WTC11 (cell line): ENCODE data around the gene CTAGE6. TPM values are rescaled to one million over a fixed set of nuclear protein-coding genes. Genes with fewer than 3 reads are reported as not detected.
"Not testable (repeated sequence)": the region's sequence is repeated elsewhere in the genome, so short reads cannot be mapped to it uniquely, and the experiment has no call there.

ENCODE experiments used
- ATAC-seq: fragments of 200-7000 bp; cut with Tn5 transposase; 2 replicates; pipeline ENCODE4 v1.10.0; 2021; ENCODE audit warnings: mild to moderate bottlenecking, moderate library complexity
- CTCF ChIA-PET: fragments of 300-600 bp; sonication (Branson Sonifier 250); formaldehyde crosslinking; loops from one replicate; lab custom pipeline; 2021; ENCODE audit warnings: antibody characterized with exemption; lab: Charles Lee
- POLR2A ChIA-PET: fragments of 350-600 bp; sonication (Branson Sonifier 250); formaldehyde crosslinking; loops from one replicate; lab custom pipeline; 2021; ENCODE audit warnings: antibody characterized with exemption; lab: Charles Lee
- DNase-seq: peaks from one replicate; pipeline ENCODE4 v3.0.0; 2021; ENCODE audit warnings: low spot score
- H3K27ac Mint-ChIP-seq: 2 replicates; pipeline ENCODE4 v1.8.0; 2021; ENCODE audit warnings: mixed read lengths
- H3K27me3 Mint-ChIP-seq: 2 replicates; pipeline ENCODE4 v1.8.0; 2021; ENCODE audit warnings: low read depth, mild to moderate bottlenecking, moderate library complexity, mixed read lengths
- H3K36me3 Mint-ChIP-seq: 2 replicates; pipeline ENCODE4 v1.8.0; 2021; ENCODE audit warnings: mixed read lengths
- H3K4me1 Mint-ChIP-seq: 2 replicates; pipeline ENCODE4 v1.8.0; 2022; ENCODE audit warnings: mixed read lengths
- H3K4me3 Mint-ChIP-seq: 2 replicates; pipeline ENCODE4 v1.8.0; 2021; ENCODE audit warnings: mild to moderate bottlenecking, moderate library complexity, mixed read lengths
- H3K9me3 Mint-ChIP-seq: 2 replicates; pipeline ENCODE4 v1.8.0; 2021; ENCODE audit warnings: mixed read lengths
- total RNA-seq: library from RNA; stranded (reverse); gene quantifications from 3 replicates; pipeline ENCODE4 v1.2.3, GENCODE V29; 2021

Gene CTAGE6
- total RNA-seq, 1 experiment from 2014 or later = not detected

- POLR2A ChIA-PET, H3K27me3 Mint-ChIP-seq, H3K4me1 Mint-ChIP-seq, H3K9me3 Mint-ChIP-seq, H3K36me3 Mint-ChIP-seq, H3K27ac Mint-ChIP-seq, H3K4me3 Mint-ChIP-seq, DNase-seq: not testable (repeated sequence)
- ATAC-seq = peak; percentile 97
- CTCF ChIA-PET = interaction anchor here (1.5 kb wide), 1 partner anchor 9 kb away, joined by 10 read pairs; no protein-coding TSS in a partner anchor
Observed at GRCh38 chr7:143727561-143727960, 29.9 kb downstream of the CTAGE6 start.

DNA sequence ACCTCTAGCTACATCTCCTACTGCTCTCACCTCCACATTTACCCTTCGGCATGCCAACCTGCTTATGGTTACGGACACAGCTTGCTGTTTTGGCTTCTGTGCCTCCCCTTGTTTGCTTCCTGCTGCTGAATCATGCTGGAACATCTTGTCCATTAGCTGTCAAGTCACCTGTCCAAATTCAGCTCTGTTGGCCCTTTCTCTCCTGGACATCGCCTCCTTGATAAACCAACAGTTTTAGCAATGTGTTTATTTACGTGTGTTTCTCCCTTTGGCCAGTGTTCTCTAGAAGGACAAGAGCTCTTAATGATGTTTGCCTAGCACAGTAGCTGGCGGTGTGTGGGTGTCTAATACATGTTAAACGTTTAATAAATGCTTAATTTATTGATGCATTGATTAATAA, 31.4 kb downstream of the CTAGE6 start:
- H3K36me3 Mint-ChIP-seq, POLR2A ChIA-PET, CTCF ChIA-PET, H3K27me3 Mint-ChIP-seq, H3K9me3 Mint-ChIP-seq, DNase-seq, H3K4me1 Mint-ChIP-seq, H3K4me3 Mint-ChIP-seq, ATAC-seq, H3K27ac Mint-ChIP-seq: not testable (repeated sequence)

- DNase-seq, H3K27ac Mint-ChIP-seq, H3K9me3 Mint-ChIP-seq, H3K27me3 Mint-ChIP-seq, CTCF ChIA-PET, POLR2A ChIA-PET, H3K4me3 Mint-ChIP-seq, H3K4me1 Mint-ChIP-seq, H3K36me3 Mint-ChIP-seq: not testable (repeated sequence)
- ATAC-seq = peak; percentile 73
Observed at GRCh38 chr7:143720335-143720734, 37.2 kb downstream of the CTAGE6 start.

DNA sequence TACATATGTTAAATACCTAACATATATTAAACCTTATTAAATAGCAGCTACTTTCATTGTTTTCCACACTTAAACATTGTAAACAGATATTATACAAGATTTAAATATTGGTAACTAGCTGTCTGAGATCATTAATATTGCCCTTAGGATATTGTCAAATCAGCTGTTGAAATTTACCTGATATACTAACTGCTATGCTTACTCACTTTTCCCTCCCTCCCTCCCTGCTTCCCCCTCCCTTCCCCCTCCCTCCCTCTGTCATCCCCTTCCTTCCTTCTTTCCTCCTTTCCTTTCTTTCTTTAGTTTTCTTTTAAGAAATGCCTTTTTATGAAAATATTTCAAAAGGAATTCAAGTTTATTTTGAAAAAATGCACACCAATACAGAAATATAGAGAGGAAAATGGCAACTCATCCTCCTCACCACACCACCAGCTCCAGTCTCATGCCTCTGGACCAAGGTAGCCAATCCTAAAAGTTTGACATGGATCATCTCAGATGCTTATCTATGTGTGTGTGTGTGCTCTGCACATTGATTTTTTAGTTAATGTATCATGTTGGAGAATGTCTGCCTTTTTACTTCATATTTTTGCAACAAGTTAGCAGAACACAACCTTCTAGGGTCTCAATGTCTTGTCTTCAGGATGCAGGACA, 41.8 kb downstream of the CTAGE6 start:
- CTCF ChIA-PET, H3K27ac Mint-ChIP-seq, H3K27me3 Mint-ChIP-seq, DNase-seq, POLR2A ChIA-PET, H3K36me3 Mint-ChIP-seq, ATAC-seq, H3K9me3 Mint-ChIP-seq, H3K4me3 Mint-ChIP-seq, H3K4me1 Mint-ChIP-seq: not testable (repeated sequence)

- H3K27ac Mint-ChIP-seq, H3K9me3 Mint-ChIP-seq, H3K4me3 Mint-ChIP-seq, H3K27me3 Mint-ChIP-seq, POLR2A ChIA-PET, ATAC-seq, DNase-seq, H3K36me3 Mint-ChIP-seq, CTCF ChIA-PET, H3K4me1 Mint-ChIP-seq: not testable (repeated sequence)
Observed at GRCh38 chr7:143714581-143715454, 42.7 kb downstream of the CTAGE6 start.

GRCh38 chr7:143712381-143712780, 45.1 kb downstream of the CTAGE6 start:
- CTCF ChIA-PET, H3K4me1 Mint-ChIP-seq: not testable (repeated sequence)

GRCh38 chr7:143711727-143712324, 45.7 kb downstream of the CTAGE6 start:
- H3K4me3 Mint-ChIP-seq, H3K9me3 Mint-ChIP-seq, POLR2A ChIA-PET, H3K27me3 Mint-ChIP-seq, H3K4me1 Mint-ChIP-seq, H3K36me3 Mint-ChIP-seq, CTCF ChIA-PET, ATAC-seq, H3K27ac Mint-ChIP-seq, DNase-seq: not testable (repeated sequence)

More at GRCh38 chr7:143712381-143712780, 45.1 kb downstream of the CTAGE6 start:
- ATAC-seq, H3K27me3 Mint-ChIP-seq, H3K27ac Mint-ChIP-seq, DNase-seq, H3K36me3 Mint-ChIP-seq, POLR2A ChIA-PET, H3K9me3 Mint-ChIP-seq, H3K4me3 Mint-ChIP-seq: not testable (repeated sequence)

DNA sequence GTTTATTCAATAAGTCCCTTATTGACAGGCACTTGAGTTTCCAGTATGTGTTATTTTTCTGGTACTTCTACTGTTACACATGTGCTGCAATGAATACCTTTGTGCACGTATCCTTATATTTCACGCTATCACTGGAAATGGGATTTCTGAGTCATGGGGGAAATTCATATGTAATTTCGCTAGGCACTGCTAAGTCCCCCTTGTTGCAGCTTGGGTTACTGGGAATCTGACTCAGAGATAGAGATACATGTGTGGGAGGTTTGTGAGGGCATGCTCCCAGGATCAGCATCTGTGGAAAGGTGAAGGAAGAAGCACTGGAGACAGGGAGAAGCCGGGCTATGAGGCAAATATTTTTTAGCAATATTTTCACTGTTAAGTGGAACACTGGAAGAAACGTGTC, 47.6 kb downstream of the CTAGE6 start:
- CTCF ChIA-PET, H3K27ac Mint-ChIP-seq, H3K4me3 Mint-ChIP-seq, H3K9me3 Mint-ChIP-seq, ATAC-seq, POLR2A ChIA-PET, H3K4me1 Mint-ChIP-seq, DNase-seq, H3K27me3 Mint-ChIP-seq, H3K36me3 Mint-ChIP-seq: not testable (repeated sequence)

Other genes starting within 250 kb of the CTAGE6 start
- 2.4 to 3.0 TPM (median 2.9 TPM) in 3 replicates for gene CTAGE15, start 185.9 kb downstream of the CTAGE6 start, total RNA-seq
- gene TCAF2, start 136.7 kb downstream of the CTAGE6 start, total RNA-seq = 0.15 to 0.21 TPM (median 0.21 TPM) in 3 replicates
- 39.8 to 52.7 TPM (median 42.0 TPM) in 3 replicates for gene TCAF1, start 144.5 kb upstream of the CTAGE6 start, total RNA-seq
- not detected in 3 replicates for gene OR2F2, start 177.5 kb upstream of the CTAGE6 start, total RNA-seq
- gene OR2F1, start 197.1 kb upstream of the CTAGE6 start, total RNA-seq = not detected in 3 replicates
- gene OR6B1, start 242.6 kb upstream of the CTAGE6 start, total RNA-seq = not detected in 3 replicates